ENCODE measurements around the gene YJEFN3.

DNA sequence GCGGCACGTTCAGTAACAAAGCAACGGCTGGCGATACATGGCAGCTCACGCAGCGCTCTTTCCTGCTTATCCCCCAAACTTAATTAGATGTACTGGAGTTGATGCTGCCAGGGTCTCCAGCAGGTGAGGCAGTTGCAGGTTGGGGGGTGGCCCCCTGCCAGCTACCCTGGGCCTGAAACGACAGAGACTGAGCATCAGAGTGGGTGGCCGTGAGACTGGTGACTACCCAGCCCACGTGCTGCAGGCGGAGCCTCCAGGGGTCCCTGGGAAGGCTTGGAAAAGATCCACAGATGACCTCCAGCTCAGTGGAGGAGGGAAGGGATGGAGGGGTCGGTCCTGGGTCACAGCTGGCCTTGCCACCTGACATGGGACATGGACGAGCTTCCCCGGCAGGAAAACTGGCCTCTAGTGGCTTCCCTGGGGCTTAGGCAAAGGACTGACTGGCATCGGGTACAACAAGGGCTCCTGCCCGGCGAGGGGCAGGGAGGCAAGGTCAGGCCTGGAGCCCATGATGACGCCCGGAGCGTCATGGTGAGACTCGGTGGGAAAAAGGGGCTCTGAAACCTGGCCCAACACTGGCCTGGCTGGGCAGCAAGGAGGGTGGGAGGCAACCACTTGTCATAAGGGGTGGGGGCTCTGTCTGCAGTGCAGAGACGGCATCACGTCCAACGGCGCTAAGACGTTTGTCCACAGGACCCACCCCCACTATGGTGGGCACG, 33.4 kb downstream of the YJEFN3 start:
- TF ChIP-seq GATA2 (IDR thresholded peaks at IDR 0.05; ENCODE audit: low read depth, low read length) (no peak), GATA3 (IDR thresholded peaks at IDR 0.05; ENCODE audit: low read depth, low read length) (no peak)
